ENCODE data around the gene IGF2.

The IGF2 gene

GRCh38 chr11:2169626-2170570 lies 30.7 kb upstream of the IGF2 start:
- DNase-seq, result no peak

GRCh38 chr11:2169005-2169378 lies 29.8 kb upstream of the IGF2 start:
- no peak for DNase-seq

DNA sequence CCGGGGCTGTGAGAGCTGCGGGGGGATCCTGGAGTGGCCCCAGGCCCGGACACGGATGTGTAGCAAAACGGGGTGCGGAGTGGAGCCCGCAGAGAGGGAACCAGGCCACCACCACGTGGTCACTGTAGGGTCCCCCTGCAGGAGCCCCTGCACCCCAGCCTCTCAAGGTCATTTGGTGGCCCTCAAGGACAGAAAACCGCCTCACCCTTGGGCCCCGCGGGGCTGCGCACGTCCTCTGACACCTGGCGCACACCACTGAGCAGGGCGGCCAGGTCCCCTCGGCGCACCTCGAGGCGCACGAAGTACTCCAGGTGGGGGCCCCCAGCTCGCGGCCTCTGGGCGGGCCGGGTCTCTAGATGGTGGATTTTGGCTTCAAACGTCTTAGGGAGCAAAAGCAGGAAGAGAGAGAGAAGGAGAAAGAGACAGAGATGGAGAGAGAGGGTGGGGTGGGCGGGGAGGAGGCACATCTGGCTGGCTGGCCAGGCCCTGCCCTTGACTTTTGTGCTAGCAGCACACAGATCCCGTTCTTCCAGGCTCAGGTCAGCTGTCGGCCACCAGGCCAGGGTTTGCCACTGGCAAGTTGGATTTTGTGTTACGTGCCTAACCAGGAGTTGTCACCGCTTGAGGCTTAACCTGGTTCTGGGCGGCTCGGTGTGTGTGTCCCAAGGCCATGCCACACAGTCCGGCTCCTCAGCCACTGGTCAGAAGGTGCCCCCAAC lies 29.3 kb upstream of the IGF2 start:
- DNase-seq, result no peak

GRCh38 chr11:2167141-2168045 lies 28.2 kb upstream of the IGF2 start:
- DNase-seq, result no peak

DNA sequence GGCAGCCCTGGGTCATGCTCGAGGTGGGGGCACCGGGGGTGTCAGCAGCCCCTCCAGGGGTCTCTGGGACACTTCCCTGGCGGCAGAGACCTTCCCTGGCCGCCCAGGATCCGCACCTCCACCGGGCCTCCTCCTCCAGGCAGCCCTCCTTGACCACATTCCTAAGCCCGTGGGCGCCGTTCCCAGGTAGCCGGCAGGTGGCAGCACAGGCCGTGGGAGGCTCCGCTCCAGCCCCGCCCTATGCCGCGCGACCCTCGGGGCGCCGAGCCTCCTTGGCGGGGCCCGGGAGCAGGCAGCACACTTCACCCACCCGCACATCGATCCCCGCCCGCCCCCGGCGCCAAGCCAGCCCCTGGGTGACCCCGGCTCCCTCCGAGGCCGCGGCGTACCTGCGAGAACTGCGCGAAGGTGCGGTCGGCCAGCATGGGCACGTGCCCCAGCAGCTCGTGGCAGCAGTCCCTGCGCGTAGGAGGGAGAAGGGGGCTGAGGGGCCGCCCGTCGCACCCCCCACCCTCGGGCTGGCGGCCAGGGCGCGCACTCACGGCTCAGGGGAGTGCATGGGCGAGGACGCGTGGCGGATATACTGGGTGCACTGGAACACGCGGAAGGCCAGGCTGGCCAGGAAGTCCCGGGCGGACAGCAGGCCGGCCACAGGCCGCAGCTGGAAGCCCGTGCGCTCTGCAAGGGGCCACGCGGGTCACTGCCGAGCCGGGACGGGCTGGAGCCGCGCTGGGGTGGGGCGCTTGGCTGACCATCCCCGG lies 27.1 kb upstream of the IGF2 start:
- peak; percentile 17 for DNase-seq

DNA sequence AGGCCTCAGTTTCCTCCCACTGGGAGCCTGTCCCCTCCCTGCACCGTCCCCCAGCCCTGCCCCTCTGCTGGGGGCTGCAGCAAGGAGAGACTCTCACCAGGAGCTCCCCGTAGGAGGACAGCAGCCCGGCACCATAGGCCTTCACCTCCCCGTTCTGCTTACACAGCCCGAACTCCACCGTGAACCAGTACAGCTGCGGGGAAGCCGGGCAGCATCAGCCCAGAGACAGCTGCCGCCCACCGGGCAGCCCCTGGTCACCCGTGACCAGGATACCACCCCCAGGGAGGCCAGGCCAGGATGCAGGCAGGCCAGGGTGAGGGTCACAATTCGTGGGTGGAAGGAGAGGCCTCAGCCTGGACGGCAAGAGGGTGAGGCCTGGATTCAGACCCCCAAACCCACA lies 26.4 kb upstream of the IGF2 start:
- DNase-seq, result no peak

DNA sequence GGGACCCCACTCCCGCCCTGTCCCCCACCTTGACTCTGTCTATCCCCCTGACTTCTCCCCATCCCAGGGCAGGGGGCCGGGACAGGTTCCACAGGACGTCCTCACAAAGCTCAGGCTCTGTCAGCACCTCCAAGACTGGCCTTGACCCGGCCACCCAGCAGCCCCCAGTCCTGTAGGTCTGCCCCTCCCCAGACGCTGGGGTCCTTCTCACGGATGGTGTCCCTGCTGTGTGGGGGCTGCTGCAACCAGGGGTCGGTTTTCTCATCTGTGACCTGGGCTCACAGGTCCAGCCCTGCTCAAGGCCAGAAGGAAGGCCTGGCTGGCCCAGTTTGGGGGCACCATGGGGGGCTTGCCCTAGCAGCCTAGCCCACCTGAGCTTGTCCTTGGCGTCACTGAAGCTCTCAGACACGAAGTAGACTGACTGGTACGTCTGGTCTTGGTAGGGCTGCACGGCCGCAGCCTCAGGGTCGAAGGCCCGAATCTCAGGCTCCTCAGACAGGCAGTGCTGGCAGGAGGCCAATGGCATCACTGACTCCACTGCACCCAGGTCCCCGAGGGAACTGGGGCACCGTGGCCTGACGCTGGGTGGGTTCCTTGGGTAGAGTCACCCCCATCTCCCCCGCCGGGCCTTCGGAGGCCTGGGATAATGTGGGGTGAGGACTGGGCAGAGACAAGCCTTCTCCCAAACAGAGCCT lies 25.8 kb upstream of the IGF2 start:
- no peak for DNase-seq

- no peak for DNase-seq
Measured at GRCh38 chr11:2164081-2164480, 24.9 kb upstream of the IGF2 start.

- DNase-seq, result no peak
Measured at GRCh38 chr11:2163428-2163978, 24.3 kb upstream of the IGF2 start.

- DNase-seq, result no peak
Measured at GRCh38 chr11:2160736-2161259, 21.6 kb upstream of the IGF2 start, which contains the start of gene INS. TSS of gene INS (minus strand) at chr11:2161209. CDS start at chr11:2160971, 238 bp downstream.

DNA sequence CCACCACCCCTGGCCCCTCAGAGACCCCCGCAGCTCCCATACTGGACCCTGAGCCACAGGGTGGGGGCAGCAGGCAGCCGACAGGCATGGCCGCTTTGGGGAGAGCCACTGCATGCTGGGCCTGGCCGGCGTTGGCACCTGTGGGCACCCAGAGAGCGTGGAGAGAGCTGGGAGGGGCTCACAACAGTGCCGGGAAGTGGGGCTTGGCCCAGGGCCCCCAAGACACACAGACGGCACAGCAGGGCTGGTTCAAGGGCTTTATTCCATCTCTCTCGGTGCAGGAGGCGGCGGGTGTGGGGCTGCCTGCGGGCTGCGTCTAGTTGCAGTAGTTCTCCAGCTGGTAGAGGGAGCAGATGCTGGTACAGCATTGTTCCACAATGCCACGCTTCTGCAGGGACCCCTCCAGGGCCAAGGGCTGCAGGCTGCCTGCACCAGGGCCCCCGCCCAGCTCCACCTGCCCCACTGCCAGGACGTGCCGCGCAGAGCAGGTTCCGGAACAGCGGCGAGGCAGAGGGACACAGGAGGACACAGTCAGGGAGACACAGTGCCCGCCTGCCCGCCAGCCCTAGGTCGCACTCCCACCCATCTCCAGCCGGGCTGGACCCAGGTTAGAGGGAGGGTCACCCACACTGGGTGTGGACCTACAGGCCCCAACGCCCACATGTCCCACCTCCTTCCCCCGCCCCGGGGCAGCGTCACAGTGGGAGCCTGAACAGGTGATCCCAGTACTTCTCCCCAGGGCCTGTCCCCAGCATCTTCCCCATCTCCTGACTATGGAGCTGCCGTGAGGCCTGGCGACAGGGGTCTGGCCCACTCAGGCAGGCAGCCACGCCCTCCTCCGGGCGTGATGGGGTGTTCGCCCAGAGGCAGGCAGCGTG lies 20.6 kb upstream of the IGF2 start:
- no peak for DNase-seq

- no peak for DNase-seq
Measured at GRCh38 chr11:2158966-2159365, 19.8 kb upstream of the IGF2 start.

DNA sequence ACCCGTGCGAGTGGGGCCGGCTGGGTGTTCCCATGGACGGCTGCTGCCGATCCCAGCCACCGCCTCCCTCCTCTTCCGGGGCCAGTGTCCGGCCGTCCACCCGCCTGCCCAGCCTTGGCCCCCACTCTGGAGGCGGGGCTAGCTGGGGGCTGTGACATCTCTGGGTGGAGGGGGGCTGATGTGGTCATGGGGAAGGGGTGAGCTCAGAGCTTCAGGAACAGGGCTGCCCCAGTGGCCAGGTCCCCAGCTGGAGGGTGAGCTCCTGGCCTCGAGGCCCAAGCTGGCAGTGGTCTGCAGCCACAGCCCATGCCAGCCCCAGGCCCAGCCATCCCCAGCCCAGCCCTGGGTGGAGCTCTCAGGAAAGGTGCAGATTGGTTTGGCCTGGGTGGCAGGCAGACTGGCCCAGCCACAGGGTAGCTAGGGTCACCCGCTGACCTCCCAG lies 19.1 kb upstream of the IGF2 start:
- no peak for DNase-seq

DNA sequence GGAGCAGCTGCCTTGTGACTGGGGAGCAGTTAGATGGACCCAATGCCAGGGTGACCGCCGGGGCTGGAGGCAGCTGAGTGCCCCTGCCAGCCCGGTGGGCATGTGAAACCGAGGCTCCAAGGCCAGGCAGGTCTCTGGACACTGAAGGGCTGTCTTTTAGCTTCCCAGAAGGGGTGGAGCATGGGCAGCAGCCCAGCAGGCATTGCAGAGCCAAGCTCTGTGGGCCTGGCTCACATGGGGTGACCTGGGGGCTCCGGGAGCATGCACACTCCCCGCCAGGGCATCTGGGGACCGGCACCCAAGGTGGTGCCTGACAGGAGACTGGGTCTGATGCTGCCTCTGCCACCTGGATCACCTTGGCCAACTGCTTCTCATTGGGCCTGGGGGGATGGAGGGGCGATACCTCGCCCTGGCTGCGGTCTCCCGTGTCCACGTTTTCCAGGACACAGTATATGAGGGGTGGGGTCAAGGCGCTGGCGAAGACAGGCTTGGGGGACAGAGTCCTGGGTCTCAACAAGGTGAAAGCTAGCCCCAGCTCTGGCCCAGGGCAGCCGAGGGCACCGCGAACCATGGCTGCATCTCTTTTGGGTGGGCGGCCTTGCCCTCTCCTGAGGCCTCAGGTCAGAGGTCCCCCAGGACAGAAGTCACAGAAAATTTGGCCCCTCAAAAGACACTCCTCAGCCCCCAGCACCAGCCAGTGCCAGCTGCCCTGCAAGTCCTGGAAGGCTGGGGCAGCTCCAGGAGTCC lies 18.3 kb upstream of the IGF2 start:
- no peak for DNase-seq

DNA sequence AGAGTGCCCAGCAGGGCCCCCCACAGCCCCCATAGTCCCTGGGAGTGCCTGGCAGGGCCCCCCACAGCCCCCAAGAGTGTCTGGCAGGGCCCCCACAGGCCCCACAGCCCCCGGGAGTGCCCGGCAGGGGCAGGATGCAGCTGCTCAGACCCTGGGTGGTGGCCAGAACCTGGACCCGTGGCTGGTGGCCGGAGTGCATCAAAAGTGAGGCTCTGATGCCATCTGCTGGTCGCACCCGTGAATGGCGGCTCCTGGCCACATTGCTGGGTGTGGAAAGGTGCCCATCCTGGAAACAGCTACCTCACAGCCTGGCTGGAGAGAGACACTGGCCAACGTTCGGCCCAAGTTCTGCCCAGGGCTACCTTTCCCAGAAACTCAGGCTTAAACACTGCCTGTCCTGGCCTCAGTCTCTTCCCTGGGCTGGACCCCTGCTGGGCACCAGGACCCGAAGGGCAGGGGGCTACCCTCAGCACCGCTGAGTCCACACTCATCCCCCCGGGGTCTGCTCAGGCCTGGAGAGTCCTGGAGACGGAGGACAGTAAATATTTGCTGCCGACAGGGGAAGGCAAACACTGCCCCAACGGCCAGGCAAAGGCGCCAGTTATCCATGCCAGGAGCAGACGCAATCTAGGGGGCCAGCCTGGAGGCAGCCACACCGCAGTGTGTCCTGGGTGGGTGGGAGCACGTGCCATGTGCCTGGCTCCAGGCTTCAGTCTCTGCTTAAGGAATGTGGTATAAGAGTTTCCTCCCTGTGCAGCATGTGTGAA lies 17.4 kb upstream of the IGF2 start:
- peak; percentile 47 for DNase-seq

DNA sequence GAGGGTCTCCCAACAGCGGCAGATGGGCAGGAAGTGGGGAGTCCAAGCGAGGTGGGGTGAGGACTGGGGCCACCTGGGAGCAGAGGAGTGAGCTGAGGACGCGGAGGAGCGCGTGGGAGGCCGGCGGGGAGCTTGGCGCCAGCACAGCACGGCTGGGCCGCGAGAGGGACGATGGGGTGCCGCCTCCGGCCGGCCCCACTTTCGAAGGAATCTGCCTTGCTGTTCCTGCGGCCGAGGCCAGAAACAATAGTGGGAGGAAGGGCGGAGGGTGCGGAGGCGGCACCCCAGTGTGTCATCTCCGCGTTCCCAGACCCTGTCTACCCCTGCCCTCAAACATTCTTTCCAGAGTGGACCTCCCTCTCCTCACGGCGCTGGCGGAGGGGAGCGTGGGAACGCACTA lies 16.3 kb upstream of the IGF2 start:
- no peak for DNase-seq

GRCh38 chr11:2154889-2155288 lies 15.7 kb upstream of the IGF2 start:
- no peak for DNase-seq

DNA sequence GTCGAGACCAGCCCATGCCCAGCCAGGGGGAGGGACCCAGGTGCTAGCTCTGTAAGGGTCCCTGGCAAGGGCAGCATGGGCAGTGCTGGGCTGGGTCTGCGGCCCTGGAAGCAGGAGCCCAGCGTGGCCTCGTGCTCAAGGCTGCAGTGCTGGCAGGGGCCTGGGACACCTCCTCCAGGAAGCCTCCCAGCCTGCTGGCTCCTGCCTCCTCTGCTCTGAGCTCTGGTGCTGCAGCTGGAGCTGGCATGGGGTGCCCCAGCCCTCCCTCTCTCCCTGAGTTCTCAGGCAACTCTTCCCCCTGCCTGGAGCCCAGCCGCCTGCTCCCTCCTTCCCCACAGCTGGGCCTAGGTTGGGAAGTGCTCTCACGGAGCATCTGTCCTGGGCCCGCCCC lies 15.0 kb upstream of the IGF2 start:
- DNase-seq, result no peak

Measured in CD4-positive, alpha-beta T cell treated with Interleukin-17A for 1 hour (primary cell).